NCI-H1092 treated with DMSO at 0.1 percent for 48 hours (cell line): ENCODE results near the gene AP3S1.

Source experiments
- DNase-seq: peaks from one replicate; lab custom pipeline; 2025; lab: John Stamatoyannopoulos, UW

Gene AP3S1

DNA sequence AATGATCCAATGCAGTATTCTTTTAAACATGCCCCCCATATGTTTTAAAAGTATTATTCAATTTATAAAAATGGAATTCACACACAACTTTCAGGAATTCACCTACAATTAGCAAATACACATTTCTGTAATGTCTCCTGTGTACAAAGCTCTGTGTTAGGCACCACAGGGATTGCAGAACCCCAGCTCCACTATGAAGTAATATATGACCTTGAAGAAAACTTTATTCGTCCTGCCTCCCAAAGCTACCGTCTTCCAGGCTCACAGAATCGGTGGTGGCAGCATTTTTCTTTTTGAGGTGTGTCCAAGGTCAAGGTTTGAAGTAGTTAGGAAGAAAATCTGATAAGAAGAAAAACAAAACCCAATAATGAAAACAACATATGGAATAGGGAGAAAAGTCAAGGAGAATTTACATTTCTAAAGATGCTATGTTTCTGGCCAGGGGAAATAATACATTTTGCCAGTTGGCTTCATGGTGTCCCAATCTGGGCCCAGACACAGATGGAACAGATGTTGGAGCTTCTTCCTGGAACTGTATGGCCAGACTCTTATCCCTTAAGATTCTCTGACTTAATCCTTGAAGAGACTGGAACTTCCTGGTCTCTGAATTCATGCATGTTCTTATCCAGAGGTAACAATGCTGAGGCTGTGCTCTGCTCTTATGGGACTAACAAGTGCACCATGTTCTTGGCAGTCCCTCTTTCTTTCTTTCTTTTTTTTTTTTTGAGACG is 98.5 kb downstream of the AP3S1 start:
- DNase-seq = no peak

DNA sequence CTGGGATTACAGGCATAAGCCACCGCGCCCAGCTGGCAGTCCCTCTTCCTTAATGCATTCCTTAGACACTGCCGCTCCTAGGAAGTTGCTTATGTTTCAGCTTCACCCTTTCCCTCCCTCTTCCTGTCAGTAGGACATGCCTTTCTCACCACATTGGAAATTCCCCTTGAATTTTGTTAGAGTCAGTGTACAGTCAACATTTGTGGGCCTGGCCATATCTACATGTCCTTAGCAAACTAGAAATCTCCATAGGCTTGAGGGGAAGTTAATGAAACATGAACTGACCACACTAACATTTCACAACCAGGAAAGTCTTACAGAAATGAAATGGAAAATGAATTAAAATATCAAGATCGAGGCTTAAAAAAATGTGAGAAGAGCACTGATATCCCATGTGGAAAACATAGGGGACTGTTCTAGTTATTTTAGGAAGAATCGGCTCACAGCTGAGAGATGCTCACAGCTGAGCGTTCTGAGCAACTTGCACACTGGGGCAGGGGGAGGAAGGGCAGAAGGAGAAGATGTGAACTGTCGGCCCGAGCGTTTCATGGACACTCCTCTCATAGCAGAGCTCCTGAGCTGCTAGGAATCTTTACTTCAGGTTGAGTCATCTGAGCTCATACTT is 99.4 kb downstream of the AP3S1 start:
- no peak for DNase-seq

DNA sequence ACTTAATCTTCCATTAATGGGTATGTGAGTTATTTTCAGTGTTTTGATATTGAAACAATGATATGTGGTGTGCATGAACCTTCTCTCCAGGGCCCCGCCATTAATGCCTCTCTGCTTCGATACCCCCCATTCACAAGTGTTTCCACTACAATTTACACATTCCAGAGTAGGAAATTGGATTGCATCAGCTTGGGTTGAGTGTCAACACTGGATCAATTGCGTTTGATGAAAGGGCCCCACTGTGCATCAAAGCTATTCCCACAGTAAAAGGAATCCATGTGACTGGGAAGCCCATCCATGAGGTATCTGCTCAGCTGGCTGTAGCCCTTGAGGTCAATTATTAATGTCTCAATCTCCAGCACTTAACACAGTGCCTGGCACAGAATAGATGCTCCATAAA is 102.8 kb downstream of the AP3S1 start:
- no peak for DNase-seq

DNA sequence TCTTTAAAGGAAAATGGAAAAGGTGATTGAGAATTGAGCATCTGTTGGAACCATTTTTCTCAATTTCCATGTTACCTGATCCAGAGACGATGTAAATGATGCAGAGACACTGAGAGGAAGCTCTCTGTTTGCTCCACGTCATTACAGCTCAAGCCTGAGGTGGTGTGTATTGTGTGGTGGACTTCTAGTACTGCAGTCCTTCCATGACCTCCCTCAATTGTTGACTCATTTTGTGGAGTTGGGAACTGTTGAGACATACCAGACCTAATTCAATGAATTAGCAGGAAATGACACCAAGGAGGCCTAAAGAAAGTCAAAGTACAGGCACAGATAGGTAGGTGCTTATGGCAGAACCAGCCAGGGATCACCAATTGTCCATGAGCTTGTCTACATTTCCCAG is 104.9 kb downstream of the AP3S1 start:
- no peak for DNase-seq

DNA sequence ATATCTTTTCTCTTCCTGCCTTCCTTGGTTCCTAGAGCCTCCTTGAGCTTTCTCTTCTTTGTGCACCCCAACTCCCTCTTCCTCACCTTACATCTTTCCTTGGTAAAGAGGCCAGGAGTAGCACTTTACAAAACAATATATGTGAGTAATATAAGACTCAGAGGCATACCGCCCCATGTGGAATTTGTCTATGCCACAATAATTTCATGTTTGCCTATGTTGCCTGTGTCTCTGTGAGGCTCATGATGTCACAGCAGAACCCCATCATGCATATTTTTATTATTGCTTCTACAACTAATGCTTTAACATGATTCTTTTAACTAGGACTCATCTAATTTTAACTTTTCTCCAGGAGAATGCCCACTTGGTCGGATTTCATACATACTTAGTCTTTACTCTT is 105.5 kb downstream of the AP3S1 start:
- DNase-seq = no peak

DNA sequence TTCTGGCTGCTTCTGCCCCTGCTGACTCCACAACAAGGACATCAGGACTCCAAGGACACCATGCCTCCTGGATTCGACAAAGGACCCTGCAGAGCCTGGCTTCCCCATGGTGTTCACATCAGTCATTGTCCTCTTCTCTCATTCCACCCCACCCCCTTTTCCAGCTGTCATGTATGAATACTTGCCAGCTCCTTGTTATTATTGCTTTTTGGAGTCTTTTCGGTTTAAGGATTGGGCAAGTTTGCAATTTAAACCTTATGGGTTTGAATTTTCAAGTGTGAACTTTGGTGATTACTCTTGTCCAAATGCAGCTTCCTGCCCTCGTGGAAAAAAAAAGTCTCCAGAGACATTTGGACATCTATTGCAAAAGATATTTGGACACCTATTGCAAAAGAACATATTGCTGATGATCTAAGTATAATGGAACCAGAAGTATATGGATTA is 106.4 kb downstream of the AP3S1 start:
- DNase-seq = no peak

DNA sequence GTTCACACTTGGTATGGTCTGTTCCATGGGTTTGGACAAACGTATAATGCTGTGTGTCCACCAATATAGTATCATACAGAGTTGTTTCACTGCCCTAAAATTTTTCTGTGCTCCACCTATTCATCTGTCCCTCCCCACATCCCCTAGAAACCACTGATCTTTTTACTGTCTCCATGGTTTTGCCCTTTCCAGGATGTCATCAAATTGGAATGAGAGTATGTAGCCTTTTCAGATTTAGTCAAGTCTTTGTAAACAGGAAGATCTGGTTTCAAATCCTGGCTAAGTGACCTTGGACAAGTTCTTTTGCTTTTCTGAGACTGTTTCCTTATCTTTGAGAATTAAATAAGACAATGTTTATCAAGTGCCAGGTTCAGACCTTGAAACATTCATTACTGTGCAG is 107.4 kb downstream of the AP3S1 start:
- DNase-seq = no peak

DNA sequence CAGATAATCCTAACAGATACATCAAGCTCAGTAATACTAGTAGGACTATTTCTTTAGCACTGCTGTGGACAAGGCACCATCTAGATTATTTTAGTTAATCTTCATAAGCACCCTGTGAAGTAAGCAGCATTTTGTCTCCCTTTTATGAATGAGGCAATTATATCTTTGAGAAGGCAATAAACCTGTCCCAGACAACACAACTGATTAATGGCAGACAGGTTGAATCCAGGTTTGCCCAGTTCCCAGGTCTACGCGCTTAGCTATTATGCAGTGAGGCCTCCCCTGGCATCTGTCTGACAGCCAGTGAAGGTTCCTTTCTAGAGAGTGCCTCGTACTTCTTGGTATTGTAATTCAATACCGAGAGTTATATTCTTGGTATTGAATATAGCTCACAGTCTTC is 110.9 kb downstream of the AP3S1 start:
- no peak for DNase-seq

DNA sequence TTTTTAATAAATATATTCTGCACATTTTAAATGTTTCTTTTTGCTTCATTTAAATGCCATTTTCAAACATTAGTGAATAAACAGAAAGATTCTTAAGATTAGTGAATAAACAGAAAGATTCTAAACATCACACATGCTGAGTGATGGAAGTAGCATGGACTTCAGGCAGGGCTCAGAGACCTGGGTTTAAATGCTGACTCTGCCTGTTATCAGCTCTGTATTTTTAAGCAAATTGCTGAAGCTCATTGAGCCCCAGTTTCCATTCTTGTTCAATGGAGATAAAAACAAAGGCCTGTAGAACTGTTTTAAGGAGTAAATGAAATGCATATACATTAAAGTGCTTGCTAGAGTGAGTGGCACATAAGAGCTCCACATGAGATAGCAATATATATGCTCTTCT is 112.4 kb downstream of the AP3S1 start:
- no peak for DNase-seq

DNA sequence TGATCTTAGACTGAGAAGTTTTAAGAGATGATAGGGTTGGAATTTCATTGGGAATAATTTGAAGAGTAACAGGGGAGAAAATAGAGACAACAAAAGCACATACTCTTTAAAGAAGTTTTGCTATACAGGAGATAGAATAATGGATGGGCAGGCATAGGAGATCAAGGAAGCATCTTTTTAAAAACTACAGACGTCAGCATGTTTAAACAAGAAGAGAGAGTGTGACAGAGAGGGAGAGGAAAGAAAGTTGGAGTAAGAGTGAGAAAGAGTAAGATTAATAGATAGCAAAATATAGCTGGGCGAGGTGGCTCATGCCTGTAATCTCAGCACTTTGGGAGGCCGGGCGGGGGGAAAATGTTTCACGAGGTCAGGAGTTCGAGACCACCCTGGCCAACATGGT is 115.2 kb downstream of the AP3S1 start:
- no peak for DNase-seq

DNA sequence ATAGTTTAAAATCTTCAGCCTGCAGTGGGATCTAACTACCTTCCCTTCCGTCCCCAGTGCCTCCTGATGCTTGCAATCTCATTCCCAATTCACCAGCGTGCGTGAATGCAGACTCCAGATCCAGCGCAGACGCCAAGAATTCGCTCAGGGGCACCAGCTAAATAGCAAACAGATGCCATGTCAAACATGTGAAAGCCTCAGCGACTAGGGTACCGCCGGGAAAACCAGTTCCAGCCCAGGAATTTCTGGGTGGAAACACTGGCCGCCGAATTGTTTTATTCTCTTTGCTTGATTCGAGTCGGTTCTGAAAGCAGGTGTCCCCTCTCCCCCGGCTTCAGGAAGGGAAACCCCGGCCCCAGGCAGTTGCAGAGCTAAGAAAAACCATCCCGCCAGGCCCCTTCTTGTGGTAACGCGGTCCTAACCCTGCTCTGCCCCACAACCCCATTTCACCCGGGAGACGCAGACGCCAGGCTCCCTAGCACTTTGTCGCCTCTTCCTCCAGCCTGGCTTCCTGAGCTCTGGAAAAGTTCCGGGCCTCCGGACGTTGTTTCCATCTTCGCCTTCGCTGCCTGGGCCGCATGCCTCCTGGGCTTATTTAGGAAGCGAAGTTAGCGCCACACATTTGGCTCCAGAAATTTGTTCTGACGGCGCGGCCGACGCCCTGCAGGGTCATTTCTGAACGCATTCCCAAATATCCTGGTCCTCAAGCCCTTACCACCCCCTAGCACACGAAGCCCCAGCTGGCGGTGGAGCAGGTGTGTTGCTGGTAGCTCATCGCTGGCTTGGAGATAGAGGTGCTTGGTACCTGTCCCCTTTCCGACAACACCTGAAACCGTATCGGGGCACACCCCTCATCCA is 119.9 kb downstream of the AP3S1 start:
- DNase-seq = no peak

DNA sequence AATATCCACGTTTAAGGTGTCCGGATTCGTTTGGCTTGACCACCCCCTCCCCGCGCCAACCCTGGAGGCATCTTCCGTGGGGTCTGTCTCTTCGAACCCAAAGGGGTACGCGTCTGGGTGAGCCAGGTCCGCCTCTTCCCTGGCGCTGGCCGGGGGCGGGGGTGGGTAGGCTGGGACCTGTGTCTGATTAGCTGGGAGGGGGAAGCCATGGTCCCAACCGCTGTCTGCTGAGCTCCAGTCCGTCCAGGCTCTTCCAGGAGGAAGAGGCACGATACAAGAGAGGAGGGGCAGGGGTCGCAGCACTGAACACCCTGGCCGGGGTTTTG is 120.5 kb downstream of the AP3S1 start, which contains the start of gene LVRN:
Gene LVRN (plus strand): TSS at position 237 of the 326 bp plus-strand sequence. CDS start 143 bp downstream, outside the sequence.
- DNase-seq = no peak

DNA sequence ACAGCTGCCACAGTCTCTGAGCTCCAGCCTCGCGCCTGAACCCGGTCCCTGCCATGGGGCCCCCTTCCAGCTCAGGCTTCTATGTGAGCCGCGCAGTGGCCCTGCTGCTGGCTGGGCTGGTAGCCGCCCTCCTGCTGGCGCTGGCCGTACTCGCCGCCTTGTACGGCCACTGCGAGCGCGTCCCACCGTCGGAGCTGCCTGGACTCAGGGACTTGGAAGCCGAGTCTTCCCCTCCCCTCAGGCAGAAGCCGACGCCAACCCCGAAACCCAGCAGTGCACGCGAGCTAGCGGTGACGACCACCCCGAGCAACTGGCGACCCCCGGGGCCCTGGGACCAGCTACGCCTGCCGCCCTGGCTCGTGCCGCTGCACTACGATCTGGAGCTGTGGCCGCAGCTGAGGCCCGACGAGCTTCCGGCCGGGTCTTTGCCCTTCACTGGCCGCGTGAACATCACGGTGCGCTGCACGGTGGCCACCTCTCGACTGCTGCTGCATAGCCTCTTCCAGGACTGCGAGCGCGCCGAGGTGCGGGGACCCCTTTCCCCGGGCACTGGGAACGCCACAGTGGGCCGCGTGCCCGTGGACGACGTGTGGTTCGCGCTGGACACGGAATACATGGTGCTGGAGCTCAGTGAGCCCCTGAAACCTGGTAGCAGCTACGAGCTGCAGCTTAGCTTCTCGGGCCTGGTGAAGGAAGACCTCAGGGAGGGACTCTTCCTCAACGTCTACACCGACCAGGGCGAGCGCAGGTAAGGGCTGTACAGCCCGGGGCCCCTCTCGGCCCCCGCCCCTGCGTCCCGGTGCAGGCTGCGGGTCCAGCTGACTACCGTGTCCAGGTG is 121.0 kb downstream of the AP3S1 start:
- DNase-seq = no peak

DNA sequence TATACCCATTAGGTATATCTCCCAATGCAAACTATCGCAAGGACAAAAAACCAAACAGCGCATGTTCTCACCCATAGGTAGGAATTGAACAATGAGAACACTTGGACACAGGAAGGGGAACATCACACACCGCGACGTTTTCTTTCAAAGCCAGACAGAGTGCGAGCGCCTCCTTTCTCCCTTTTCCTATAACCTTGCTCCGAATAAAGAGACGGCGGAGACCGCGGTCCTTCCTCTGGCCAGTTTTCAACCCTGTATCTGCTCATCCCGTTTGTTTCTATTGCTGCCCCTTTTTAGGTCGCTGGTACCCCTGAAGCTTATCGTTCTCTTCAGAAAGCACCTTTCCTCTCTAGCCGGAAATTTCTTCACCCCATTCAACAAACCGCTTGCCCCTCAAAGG is 121.8 kb downstream of the AP3S1 start:
- no peak for DNase-seq
